Activated T-cell treated with anti-CD3 and anti-CD28 coated beads, Interleukin-2, amount 50 U/mL, for 1 hour (primary cell): ENCODE results near the gene DCAF4L1.

Experiments used
- DNase-seq: peaks from one replicate; pipeline ENCODE4 v3.0.0-alpha.2; 2020

Gene DCAF4L1, protein sequence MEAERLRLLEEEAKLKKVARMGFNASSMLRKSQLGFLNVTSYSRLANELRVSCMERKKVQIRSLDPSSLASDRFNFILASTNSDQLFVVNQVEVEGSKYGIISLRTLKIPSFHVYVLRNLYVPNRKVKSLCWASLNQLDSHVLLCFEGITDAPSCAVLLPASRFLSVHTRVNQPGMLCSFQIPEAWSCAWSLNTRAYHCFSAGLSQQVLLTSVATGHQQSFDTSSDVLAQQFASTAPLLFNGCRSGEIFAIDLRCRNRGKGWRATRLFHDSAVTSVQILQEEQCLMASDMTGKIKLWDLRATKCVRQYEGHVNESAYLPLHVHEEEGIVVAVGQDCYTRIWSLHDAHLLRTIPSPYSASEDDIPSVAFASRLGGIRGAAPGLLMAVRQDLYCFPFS

DNA sequence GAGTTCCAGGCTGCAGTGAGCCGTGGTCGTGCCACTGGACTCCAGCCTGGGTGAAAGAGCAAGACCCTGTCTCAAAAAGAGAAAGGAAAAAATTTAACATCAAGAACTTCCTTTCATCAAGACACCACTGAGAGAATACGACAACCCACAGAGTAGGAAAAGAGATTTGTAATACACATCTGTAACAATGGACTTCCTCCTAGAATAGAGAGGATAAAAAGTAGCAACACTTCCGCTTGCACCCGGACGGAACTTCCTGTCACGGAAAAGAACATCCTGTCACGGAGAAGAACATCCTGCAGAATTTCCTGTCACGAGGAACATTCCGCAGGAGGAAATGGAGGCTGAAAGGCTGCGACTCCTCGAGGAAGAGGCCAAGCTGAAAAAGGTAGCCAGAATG is at the start of gene DCAF4L1:
Gene DCAF4L1, plus strand, starts transcription at position 301 of the 400 bp plus-strand sequence. Its CDS starts 37 bp downstream, at position 338.
- DNase-seq, result no peak

DNA sequence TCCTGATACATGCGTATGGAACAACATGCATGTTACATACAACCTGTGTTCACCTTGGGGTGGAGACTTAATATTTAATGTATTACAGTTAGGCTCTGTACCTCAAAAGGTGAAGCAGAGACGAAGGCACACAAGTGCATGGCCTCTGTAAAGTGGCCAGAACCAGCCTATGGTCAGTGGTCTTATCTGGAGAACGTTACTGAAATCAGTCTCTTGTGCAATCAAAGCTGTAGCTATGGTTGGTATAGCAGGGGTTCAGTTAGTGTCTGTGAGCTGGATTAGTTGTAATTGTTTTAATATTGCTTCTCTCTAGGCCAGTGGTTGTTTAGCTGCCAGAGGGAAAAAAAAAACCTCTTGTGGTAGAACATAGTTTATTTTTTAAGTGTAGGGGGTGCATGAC is 48.6 kb upstream of the DCAF4L1 start:
- no peak for DNase-seq

DNA sequence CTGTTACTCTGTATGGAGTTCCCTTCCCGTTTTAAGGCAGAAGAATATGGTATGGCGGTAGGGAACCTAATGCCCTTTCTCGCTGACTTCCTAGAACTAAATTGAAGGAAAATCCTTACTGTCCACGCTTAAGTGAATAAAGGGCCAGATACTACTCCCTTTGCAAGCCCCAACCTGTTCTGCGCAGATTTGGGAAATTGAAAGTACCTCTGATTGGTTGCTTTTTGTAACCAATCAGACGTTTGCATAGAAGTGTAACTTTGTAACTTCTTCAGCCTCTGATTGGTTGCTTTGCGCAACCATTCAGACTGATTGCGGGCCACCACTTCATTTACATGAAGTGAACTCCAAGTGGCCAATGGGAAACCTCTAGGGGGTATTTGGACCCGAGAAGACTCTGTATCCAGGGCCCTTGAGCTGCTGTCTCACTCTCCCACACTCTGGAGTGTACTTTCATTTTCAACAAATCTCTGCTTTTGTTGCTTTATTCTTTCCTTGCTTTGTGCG is 47.5 kb upstream of the DCAF4L1 start:
- DNase-seq, result no peak

DNA sequence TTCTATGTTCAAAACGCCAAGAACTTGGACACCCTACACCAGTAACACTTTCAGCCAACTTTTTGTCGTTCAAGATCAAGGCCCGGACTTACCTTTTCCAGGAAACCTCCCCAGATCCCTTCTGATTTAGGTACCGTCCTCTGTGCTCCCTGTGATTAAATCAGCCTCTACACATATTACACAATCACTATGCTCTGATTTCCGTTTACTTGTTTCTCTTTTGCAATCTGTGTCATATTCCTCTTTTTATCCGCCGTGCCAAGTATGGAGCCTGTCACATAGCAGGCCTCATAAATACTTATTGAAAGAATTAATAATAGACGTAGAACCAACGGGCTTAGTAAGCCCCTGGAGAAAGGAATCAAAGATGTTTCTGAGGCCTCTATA is 47.0 kb upstream of the DCAF4L1 start:
- no peak for DNase-seq

DNA sequence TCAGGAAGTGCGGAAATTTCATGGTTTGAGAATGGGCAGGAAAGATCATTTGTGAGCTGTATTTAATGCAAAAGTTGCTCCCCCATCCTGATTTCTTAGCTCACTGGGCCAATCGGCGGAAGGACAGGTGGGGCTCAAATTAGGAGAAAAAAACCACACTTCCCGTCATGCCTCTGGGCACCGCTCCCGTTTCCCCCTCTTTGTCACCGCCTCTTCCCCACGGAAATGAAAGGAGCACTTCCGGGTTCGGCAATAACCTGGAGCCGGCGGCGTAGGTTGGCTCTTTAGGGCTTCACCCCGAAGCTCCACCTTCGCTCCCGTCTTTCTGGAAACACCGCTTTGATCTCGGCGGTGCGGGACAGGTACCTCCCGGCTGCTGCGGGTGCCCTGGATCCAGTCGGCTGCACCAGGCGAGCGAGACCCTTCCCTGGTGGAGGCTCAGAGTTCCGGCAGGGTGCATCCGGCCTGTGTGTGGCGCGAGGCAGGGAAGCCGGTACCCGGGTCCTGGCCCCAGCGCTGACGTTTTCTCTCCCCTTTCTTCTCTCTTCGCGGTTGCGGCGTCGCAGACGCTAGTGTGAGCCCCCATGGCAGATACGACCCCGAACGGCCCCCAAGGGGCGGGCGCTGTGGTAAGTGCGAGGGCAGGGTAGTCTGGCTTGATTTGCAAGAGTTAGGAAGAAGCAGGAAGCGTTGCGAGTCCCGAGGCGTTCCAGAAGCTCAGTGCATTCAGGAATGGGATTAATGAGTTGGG is 46.5 kb upstream of the DCAF4L1 start, which contains the start of gene TMEM33:
Gene TMEM33, plus strand, starts transcription at position 529 of the 751 bp plus-strand sequence. Its CDS starts 56 bp downstream, at position 585.
- DNase-seq, result peak; percentile 76

DNA sequence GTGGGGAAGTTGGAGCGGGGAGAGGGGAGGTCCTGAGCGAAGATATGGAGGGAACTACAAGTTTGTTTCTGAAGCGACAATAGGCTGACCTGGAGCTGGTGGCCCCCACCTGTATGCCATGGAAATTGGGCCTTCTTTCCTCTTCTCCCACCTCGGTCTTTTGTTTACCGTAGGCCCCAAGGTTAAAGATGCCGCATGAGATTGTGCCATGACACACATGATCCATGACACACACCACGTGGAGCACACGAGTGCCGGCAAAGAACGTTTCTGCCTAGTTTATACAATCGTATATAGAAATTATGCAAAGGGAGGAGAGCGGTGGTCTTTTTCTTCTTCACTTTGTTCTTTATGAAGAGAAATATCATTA is 45.9 kb upstream of the DCAF4L1 start:
- DNase-seq, result no peak

DNA sequence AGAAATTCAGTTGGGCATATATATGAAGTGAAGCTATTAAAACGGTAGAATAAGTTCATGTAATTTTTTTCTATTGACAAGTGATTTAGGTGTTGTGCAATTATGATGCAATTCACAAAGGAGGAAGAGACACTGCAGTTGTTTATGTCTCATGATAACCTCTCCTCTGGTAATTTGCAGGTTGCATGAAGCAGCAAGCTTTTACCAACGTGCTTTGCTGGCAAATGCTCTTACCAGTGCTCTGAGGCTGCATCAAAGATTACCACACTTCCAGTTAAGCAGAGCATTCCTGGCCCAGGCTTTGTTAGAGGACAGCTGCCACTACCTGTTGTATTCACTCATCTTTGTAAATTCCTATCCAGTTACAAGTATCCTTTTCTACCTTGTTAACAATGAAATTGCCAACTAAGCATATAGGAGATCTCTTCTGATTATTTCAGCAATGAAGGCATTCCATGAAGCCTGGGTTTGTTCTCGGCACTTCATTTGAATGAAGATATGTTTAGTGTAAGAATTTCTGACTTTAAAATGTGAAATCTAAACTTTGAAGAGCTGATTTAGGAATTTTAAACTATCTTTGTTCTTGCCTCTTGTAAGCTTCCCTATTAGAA is 42.4 kb upstream of the DCAF4L1 start:
- no peak for DNase-seq

DNA sequence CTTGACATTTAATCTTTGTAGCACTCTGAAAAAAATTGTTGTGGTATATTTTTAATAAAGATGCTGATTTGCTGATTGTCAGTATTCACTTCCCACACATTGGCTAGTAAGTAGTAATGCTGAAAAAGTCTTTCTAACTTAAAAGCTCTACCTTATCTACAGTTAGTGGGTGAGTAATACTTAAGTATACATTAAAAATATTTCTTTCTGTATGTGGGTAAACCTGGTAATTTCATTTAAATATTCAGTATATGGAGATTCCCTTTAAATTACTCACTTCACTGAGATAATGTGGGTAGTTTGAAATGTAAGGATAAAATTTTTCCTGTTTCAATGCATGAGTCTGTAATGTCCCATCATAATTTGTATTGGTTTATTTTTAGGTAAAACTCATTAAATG is 40.7 kb upstream of the DCAF4L1 start:
- DNase-seq, result no peak

DNA sequence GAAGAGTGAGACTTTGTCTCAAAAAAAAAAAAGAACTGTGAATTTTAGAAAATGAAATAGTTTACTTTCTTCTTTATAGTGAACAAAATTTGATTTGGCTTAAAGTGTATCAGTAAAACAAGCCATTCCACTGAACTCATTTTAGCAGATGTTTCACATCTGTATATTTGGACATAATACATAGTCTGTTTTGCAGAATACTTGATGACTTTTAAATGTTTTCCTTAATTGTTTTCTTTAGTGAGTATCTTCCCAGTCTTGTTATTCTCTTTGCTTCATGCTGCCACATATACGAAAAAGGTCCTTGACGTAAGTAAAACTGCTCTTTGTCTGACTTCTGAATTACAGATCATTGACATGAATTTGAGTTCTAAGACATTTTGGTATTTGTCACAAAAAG is 38.0 kb upstream of the DCAF4L1 start:
- DNase-seq, result no peak

DNA sequence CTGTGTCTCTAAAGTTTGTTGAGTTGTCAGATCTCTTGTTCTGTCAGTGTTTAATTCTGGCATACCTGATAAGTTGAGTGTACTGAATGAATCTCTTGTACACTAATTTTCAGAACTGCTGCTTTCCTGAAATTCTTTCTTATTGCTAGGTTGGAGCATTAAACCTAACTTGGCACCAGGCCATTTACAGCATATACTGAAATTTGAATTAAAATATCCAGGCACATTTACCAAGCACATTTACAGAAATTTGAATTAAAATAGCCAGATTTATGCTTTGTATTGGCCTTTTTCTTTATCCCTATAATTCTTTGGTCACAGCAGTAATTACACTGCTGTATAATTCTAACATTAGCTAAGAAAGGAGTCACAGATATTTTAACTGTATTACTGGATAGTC is 37.5 kb upstream of the DCAF4L1 start:
- DNase-seq, result no peak

DNA sequence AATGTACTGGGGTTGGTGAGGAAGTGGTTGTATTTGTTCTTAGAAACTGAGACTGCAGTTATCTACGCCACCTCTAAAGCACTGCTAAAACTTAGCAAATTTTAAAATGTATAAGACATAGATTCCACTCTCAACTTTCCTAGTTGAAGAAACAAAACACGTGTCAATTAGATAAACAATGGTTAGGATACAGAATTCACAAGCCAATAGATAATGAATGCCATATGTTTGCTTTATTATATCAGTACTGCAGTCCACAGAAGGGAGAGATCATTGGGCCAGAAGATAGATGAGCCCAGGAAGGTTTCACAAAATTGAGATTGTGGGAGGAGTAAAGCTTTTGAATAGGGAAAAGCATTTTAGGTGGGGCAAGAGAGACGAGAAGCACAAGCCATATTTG is 32.0 kb upstream of the DCAF4L1 start:
- no peak for DNase-seq

DNA sequence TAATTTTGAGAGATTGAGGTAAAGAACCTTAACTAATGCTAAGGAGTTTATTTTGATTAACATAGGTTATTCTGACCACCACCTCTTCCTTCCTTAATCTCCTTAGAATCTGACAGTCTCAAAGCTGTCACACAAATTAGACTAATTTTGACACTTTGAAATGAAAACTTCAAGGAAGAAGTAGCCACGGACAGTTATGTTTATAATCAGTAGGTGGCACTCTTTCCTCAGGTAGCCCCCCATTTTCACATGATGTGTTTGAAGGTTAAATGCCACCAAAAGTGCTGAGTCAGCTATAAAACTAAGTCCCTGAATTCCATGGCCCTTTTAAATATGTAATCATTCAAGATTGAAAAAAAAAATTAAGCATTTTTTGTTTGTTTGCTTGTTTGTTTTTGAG is 23.9 kb upstream of the DCAF4L1 start:
- DNase-seq, result no peak

DNA sequence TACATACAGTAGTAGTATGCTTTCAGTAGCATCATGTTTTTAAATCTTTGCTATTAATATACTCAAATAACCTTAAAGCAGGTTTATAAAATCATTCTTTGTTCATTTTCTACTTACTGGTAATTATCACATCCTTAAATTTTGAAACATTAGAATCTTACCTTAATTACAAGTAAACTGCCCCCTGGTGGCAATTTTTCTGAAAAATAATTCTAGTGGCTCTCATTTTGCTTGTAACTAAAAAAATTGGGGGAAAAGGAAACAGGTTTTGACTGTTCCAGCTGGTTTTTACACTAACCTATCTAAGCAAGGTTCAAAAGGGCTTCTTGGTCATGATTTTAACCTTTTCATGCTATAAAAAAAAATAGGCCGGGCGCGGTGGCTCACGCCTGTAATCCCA is 18.5 kb upstream of the DCAF4L1 start:
- no peak for DNase-seq

DNA sequence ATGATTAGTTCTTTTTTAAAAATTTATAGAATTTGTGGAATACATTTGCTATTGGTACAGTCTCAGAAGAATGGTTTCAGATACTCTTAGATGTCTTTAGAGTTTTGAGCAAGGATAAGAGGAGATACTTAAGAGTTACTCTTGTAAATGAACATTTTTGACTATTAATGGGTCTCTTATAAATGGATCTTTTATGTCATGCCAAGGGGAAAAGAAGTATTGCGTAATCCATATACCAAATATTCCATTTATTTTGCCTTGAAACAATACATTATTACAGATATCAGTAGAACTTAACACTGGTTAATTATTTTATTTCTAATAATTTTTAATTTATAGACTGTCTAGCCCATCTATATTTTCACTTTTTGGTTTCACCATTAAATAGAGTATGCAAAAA is 17.2 kb upstream of the DCAF4L1 start:
- DNase-seq, result no peak

DNA sequence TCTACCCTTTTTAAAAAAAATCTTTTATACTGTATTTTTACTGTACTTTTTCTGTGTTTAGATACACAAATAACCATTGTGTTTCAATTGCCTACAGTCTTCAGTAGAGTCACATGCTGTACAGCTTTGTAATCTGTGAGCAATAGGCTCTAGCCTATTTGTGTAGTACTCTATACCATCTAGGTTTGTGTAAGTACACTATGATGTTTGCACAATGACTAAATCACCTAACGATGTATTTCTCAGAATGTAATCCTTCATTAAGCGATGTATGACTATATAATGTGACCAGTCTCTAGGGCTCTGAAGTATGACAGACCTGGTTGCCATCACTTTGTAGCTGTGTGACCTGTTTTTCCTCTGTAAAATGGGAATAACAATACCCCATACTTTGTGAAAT is 14.2 kb upstream of the DCAF4L1 start:
- no peak for DNase-seq

DNA sequence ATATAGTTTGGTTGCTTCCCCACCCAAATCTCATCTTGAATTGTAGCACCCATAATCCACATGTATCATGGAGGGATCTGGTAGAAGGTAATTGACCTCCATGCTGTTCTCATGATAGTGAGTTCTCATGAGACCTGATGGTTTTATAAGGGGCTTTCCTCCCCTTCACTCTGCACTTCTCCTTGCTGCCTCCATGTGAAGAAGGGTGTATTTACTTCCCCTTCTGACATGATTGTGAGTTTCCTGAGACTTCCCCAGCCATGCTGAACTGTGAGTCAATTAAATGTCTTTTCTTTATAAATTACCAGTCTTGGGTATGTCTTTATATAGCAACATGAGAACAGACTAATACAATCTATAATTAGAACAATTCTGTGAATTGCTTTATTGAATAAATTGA is 11.9 kb upstream of the DCAF4L1 start:
- DNase-seq, result no peak

DNA sequence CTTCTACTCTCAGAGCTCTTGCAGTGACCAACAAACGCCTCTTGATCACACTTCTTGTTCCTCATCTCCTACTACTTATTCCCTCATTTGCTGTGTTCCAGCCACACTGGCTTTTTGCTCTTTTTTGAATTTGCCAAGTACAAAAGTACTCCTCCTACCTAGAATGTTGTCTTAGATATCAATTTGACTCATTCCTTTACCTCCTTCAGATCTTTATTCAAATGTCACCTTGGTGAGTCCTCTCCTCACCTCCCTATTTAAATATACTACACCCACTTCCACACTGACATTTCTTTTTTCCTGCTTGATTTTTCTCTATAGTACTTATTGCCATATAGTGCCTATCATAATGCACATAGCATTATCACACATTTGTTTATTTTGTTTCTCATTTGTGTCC is 6.2 kb upstream of the DCAF4L1 start:
- DNase-seq, result no peak

DNA sequence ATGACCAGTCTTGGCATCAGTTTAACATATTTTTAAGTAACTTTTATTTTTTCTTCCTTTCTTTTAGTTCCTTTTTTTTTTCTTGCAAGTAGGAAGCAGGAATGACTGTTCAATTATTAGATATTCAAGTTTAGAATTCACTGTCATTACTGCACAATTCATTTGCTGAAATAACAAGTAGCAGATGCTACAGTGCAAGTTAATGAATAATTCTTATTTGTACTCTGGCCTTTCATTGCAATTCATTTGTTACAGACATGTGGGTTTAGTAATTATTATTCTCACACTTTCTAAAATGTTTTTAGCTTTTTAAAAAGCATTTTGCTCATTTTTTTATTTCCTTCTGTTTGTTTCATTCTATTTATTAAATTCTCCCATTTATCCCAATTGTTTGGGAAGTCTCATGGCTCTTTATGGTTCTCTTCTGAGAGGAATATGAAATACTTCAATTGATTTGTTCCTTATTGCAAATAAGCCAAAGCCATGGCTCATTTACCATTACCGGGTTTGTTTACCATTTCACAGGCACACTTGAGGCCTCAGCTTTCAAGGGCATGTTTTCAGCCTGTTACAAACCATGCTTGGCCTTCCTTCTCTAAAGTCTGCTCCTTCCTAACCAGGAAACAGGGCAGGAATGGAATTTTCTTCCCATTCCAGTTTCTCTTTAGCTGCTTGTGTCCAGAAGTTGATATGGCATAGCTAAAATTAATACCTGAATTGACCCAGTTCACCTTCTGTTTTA is 4.6 kb upstream of the DCAF4L1 start:
- no peak for DNase-seq

DNA sequence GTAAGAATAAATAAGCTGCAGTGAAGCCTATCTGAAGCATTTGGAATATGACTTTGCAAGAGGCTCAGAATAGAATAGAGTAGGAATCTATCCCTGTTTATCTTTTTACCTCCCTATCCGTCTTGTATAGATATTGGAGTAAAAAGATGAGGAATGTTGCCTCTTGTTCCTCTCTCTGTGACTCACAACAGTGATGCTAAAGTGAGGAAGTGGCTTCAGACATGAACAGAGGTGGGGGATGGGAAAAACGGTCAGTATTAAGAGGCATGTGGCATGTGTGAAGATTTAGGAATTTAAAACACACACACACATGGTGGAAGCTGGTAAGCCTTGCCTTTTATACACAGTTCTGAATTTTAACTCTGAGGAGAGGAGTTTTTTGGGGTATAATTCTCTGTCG is 3.8 kb upstream of the DCAF4L1 start:
- no peak for DNase-seq

DNA sequence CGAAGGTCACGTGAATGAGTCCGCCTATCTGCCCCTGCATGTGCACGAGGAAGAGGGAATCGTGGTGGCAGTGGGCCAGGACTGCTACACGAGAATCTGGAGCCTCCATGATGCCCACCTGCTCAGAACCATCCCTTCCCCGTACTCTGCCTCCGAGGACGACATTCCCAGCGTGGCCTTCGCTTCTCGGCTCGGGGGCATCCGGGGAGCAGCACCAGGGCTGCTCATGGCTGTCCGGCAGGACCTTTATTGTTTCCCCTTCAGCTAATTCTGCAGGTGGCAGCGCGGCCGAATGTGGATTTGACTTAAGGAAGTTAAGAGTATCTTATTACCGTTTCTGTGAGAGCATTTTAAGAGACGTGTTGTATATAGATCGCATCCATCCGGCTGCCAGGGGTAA is 1.2 kb downstream of the DCAF4L1 start:
- no peak for DNase-seq

DNA sequence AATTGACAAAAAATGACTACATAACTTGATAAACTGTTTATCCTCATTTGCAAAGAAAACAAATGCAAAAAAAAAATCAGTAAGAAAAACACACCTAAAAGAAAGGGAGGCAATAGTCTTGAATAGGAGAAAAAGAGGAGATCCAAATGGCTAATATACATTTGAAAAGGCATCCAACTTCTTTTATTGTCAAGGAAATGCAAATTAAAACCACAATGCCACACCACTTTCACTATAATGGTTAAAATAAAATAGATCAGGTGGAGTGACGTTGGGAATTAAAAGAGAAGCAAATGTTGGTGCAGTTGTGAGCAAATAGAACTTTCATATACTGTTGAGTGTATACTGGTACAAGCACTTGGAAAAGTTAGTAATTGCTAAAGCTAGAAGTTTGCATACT is 3.6 kb downstream of the DCAF4L1 start:
- no peak for DNase-seq

DNA sequence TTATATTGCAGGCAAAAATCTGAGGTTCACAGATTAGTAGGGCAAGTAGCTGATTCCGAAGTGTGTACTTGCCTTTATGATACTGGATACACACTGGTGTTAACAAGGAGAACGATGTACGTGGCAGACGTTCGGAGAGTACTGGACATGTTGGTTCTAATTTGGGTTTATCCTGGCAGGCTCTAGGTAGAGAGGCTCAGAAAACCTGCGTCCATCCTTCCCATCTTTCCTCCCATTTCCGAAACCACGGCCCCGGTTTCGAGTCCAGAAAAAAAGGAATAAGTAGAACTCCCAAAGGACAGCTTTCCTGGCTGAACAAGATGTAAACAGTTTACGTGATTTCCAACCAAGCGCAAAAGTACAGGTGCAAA is 8.4 kb downstream of the DCAF4L1 start:
- no peak for DNase-seq
